SK-N-SH (cell line): Measurements from ENCODE around the gene PIP5K1B. TPM values are rescaled to one million over a fixed set of nuclear protein-coding genes. Genes with fewer than 3 reads are reported as not detected.

Source experiments
- CTCF ChIA-PET: fragments of 300-600, 350-600 bp; formaldehyde crosslinking; extraction: SDS; loops from one replicate; lab custom pipeline; 2021; lab: Yijun Ruan, JAX
- POLR2A ChIA-PET: fragments of 350-600 bp; sonication (Branson Sonifier 250); formaldehyde crosslinking; extraction: SDS; loops from one replicate; lab custom pipeline; 2020; ENCODE audit warnings: antibody characterized with exemption, inconsistent platforms; lab: Yijun Ruan, JAX
- DNase-seq: peaks from one replicate; pipeline ENCODE4 v3.0.0; 2012
- H2AFZ ChIP-seq: fragments of 200-600 bp; sonication (generic); 2 replicates; pipeline ENCODE4 v1.8.1; 2016; ENCODE audit warnings: antibody characterized with exemption, mild to moderate bottlenecking, low read depth
- H3F3A ChIP-seq: fragments of 200-600 bp; sonication (generic); replicated peaks from 2 replicates; pipeline ENCODE3; 2016; ENCODE audit warnings: antibody characterized with exemption, mild to moderate bottlenecking; ENCODE audit not compliant: insufficient read depth
- H3K27ac ChIP-seq, 2 experiments: fragments of 200-500 bp in 1 of 2; fragments of 200-600 bp in 1 of 2; sonication (Bioruptor generic) in 1 of 2; sonication (generic), shearing (Covaris generic) in 1 of 2; 2 replicates each; pipeline versions ENCODE4 v1.5.1 to v1.6.1; 2014 to 2016; ENCODE audit warnings: low read depth in 2 of 2, inconsistent platforms in 1 of 2, low read length in 1 of 2, mild to moderate bottlenecking in 1 of 2, mixed read lengths in 1 of 2
- H3K27me3 ChIP-seq: fragments of 200-600 bp; sonication (generic), shearing (Covaris generic); 2 replicates; pipeline ENCODE4 v1.6.1; 2016; ENCODE audit warnings: mixed run types; ENCODE audit not compliant: insufficient read depth
- H3K36me3 ChIP-seq, 2 experiments: fragments of 200-500 bp in 1 of 2; fragments of 200-600 bp in 1 of 2; sonication (Bioruptor generic) in 1 of 2; sonication (generic) in 1 of 2; replicated peaks in 1 of 2; 2 replicates each; pipeline versions ENCODE3 to v1.5.1; 2014 to 2016; ENCODE audit warnings: low read length in 1 of 2, mild to moderate bottlenecking in 1 of 2; ENCODE audit not compliant: insufficient read depth in 2 of 2, control insufficient read depth in 1 of 2
- H3K4me1 ChIP-seq, 2 experiments: fragments of 200-500 bp in 1 of 2; fragments of 200-600 bp in 1 of 2; sonication (Bioruptor generic) in 1 of 2; sonication (generic), shearing (Covaris generic) in 1 of 2; 2 replicates each; pipeline versions ENCODE4 v1.5.1 to v1.6.1; 2014 to 2016; ENCODE audit warnings: low read depth in 1 of 2, low read length in 1 of 2, mixed run types in 1 of 2; ENCODE audit not compliant: insufficient read depth in 2 of 2, control insufficient read depth in 1 of 2
- H3K4me2 ChIP-seq: fragments of 200-600 bp; sonication (generic), shearing (Covaris generic); 2 replicates; pipeline ENCODE4 v1.6.1; 2017; ENCODE audit warnings: mixed run types
- H3K4me3 ChIP-seq, 2 experiments: fragments of 200-500 bp in 1 of 2; fragments of 200-600 bp in 1 of 2; sonication (Bioruptor generic) in 1 of 2; sonication (generic), shearing (Covaris generic) in 1 of 2; 2 replicates each; pipeline versions ENCODE4 v1.5.1 to v1.8.1; 2014 to 2016; ENCODE audit warnings: low read depth in 2 of 2, inconsistent platforms in 1 of 2, low read length in 1 of 2, mild to moderate bottlenecking in 1 of 2, mixed read lengths in 1 of 2, moderate library complexity in 1 of 2
- H3K79me2 ChIP-seq: fragments of 200-600 bp; sonication (generic); 2 replicates; pipeline ENCODE4 v1.8.1; 2017; ENCODE audit warnings: mild to moderate bottlenecking; ENCODE audit not compliant: insufficient read depth
- H3K9ac ChIP-seq: fragments of 200-600 bp; sonication (generic); 2 replicates; pipeline ENCODE4 v1.6.1; 2017; ENCODE audit warnings: mixed run types
- H3K9me2 ChIP-seq: fragments of 200-600 bp; sonication (generic); 2 replicates; pipeline ENCODE4 v1.6.1; 2017; ENCODE audit warnings: mixed run types
- H3K9me3 ChIP-seq: fragments of 200-600 bp; sonication (generic); 2 replicates; pipeline ENCODE4 v1.6.1; 2017; ENCODE audit warnings: mixed run types, mild to moderate bottlenecking, moderate library complexity
- H4K20me1 ChIP-seq: fragments of 200-600 bp; sonication (generic); 2 replicates; pipeline ENCODE4 v1.6.1; 2017; ENCODE audit warnings: mild to moderate bottlenecking, mixed run types; ENCODE audit not compliant: insufficient read depth
- CTCF ChIP-seq: fragments of 200-600 bp; sonication (generic); IDR thresholded peaks from 2 replicates; pipeline ENCODE4 v1.6.1; 2017; ENCODE audit warnings: antibody characterized with exemption, mild to moderate bottlenecking, moderate library complexity
- EZH2phosphoT487 ChIP-seq: fragments of 200-600 bp; sonication (generic); IDR thresholded peaks from 2 replicates; pipeline ENCODE4 v1.6.1; 2017; ENCODE audit warnings: low read depth, mixed run types, mild to moderate bottlenecking, antibody characterized with exemption, moderate library complexity, borderline replicate concordance
- FOSL2 ChIP-seq: IDR thresholded peaks from 2 replicates; pipeline ENCODE4 v1.4.0; 2012; ENCODE audit warnings: low read depth, mild to moderate bottlenecking, moderate library complexity, borderline replicate concordance
- FOXJ3 ChIP-seq: sonication (generic); formaldehyde crosslinking; IDR thresholded peaks from 2 replicates; pipeline ENCODE4 v1.5.1; 2020; ENCODE audit warnings: mild to moderate bottlenecking, missing genetic modification reagents
- FOXM1 ChIP-seq: IDR thresholded peaks from 2 replicates; pipeline ENCODE4 v1.4.0; 2012; ENCODE audit warnings: low read depth, mild to moderate bottlenecking
- GATA2 ChIP-seq: sonication (generic); formaldehyde crosslinking; IDR thresholded peaks from 2 replicates; pipeline ENCODE4 v1.5.0; 2020; ENCODE audit warnings: mild to moderate bottlenecking, missing genetic modification reagents
- JUND ChIP-seq: IDR thresholded peaks from 2 replicates; pipeline ENCODE4 v1.4.0; 2012
- MAX ChIP-seq: IDR thresholded peaks from 2 replicates; pipeline ENCODE4 v1.4.0; 2012; ENCODE audit warnings: low read depth
- MXI1 ChIP-seq: IDR thresholded peaks from 2 replicates; pipeline ENCODE4 v1.6.1; 2012; ENCODE audit warnings: mild to moderate bottlenecking, low read depth, low read length, improper control_type of control experiment
- NRF1 ChIP-seq: IDR thresholded peaks from 2 replicates; pipeline ENCODE4 v1.6.1; 2012; ENCODE audit warnings: low read depth, mild to moderate bottlenecking, low read length
- PBX3 ChIP-seq: IDR thresholded peaks from 2 replicates; pipeline ENCODE4; 2012
- RAD21 ChIP-seq: IDR thresholded peaks from 2 replicates; pipeline ENCODE4 v1.6.1; 2012; ENCODE audit warnings: mild to moderate bottlenecking, low read length
- RXRA ChIP-seq: IDR thresholded peaks from 2 replicates; pipeline ENCODE4 v1.4.0; 2012; ENCODE audit warnings: low read depth, mild to moderate bottlenecking, borderline replicate concordance
- SIN3A ChIP-seq: IDR thresholded peaks from 2 replicates; pipeline ENCODE4 v1.6.1; 2012; ENCODE audit warnings: low read depth, mild to moderate bottlenecking, low read length, moderate library complexity, borderline replicate concordance
- SMC3 ChIP-seq: IDR thresholded peaks from 2 replicates; pipeline ENCODE4 v1.6.1; 2012; ENCODE audit warnings: low read depth, low read length, improper control_type of control experiment
- YY1 ChIP-seq: IDR thresholded peaks from 2 replicates; pipeline ENCODE4 v1.4.0; 2012; ENCODE audit warnings: low read depth, mild to moderate bottlenecking
- WGBS: methylation state at CpG from one replicate; pipeline ENCODE4 v1.1.6; 2017; ENCODE audit warnings: low lambda C conversion rate; 5-methylcytosine and 5-hydroxymethylcytosine counted together
- polyA plus RNA-seq, 3 experiments: library from polyadenylated mRNA; depleted of rRNA; stranded (reverse); fragments of >200 nt; gene quantifications; 2 replicates each; pipeline ENCODE4 v1.2.3, GENCODE V29; 2012
- TF ChIP-seq, protein P1 (sequence below): fragments of 150-350 bp; IDR thresholded peaks from 2 replicates; pipeline ENCODE4 v1.6.1; 2016; ENCODE audit warnings: mild to moderate bottlenecking, low read depth, low read length

PIP5K1B gene
- polyA plus RNA-seq, 1 of the 3 experiments (the other 2 are of a cell fraction): not detected

DNA sequence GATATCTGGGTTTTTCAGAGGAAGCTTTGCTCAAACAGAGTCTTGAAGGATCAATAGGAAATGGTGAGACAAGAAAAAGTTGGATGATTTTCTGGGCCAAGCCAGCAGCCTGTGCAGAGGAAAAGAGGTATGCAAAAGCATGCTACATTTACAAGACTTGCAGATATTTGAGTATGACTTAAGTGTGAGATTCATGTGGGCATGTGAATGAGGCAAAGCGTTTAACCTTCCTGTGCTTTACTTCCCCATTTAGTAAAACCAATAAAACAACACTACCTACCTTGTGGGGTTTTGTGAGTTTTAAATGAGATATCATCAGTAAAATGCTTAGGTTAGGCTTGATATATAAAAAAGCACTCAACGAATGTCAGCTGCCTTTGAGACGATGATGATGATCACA lies 58.1 kb downstream of the PIP5K1B start:
- no peak overlapping the region for H3K4me2 ChIP-seq
- no peak overlapping the region for H3K4me3 ChIP-seq
- H2AFZ ChIP-seq: no peak overlapping the region
- 1% methylated on average over 3 of the region's 3 CpGs for WGBS
- H3K4me1 ChIP-seq: no peaks in the 10 kb centered on the region
- H3F3A ChIP-seq: no peaks in the 10 kb centered on the region
- H3K27me3 ChIP-seq: no peaks in the 10 kb centered on the region; the same call in 1 of the 2 replicates
- H3K9ac ChIP-seq: no peak overlapping the region
- H3K9me2 ChIP-seq: no peaks in the 10 kb centered on the region
- H3K36me3 ChIP-seq: no peaks in the 10 kb centered on the region
- no peaks in the 10 kb centered on the region for H4K20me1 ChIP-seq
- ChIA-PET CTCF (no interaction called here), POLR2A (no interaction called here)
- no peaks in the 10 kb centered on the region for H3K9me3 ChIP-seq
- no peak for TF ChIP-seq SIN3A
- TF ChIP-seq, protein P1, sequence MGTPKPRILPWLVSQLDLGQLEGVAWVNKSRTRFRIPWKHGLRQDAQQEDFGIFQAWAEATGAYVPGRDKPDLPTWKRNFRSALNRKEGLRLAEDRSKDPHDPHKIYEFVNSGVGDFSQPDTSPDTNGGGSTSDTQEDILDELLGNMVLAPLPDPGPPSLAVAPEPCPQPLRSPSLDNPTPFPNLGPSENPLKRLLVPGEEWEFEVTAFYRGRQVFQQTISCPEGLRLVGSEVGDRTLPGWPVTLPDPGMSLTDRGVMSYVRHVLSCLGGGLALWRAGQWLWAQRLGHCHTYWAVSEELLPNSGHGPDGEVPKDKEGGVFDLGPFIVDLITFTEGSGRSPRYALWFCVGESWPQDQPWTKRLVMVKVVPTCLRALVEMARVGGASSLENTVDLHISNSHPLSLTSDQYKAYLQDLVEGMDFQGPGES: no peak
- TF ChIP-seq RAD21: no peak
- no peak for TF ChIP-seq NRF1
- TF ChIP-seq FOSL2: no peak
- TF ChIP-seq RXRA: no peak
- no peak for TF ChIP-seq GATA2 (CRISPR knock-in tag)
- no peak for TF ChIP-seq PBX3
- no peak for TF ChIP-seq EZH2phosphoT487
- no peak for TF ChIP-seq JUND
- no peak for TF ChIP-seq SMC3
- TF ChIP-seq FOXM1: no peak
- TF ChIP-seq MXI1: no peak
- no peak for TF ChIP-seq MAX
- no peak for TF ChIP-seq YY1
- no peak for TF ChIP-seq CTCF
- no peak for TF ChIP-seq FOXJ3 (CRISPR knock-in tag)
- H3K79me2 ChIP-seq: no peaks in the 10 kb centered on the region
- DNase-seq: no peak
- no peak overlapping the region for H3K27ac ChIP-seq
